ENCODE measurements around the gene EXOC3. TPM values are rescaled to one million over a fixed set of nuclear protein-coding genes. Genes with fewer than 3 reads are reported as not detected.

The EXOC3 gene
- total and polyA plus RNA-seq, 10 of the 15 experiments (the other 5 are each of a cell fraction or from before 2014, with no cell fraction given): 1.6 to 53.0 (median 27.9) TPM

DNA sequence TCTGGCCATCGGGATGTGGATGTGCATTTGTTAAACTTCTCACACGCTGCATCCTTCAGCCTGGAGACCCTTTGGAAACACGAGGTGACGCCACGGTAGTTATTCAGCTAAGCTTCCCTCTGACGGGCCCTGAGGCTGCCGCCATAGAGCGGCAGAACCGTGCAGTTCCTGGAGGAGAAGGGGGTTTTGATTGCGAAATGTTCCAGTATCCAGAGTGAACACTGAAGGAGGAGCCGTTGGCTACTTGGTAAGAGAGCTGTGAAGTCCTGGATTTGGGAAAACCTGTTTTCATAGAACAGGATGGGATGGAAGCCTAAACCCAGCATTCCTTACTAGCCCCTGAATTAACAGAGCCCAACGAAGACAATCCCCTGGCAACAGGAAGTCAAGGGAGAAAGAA lies 23.0 kb upstream of the EXOC3 start:
- H3K4me2 ChIP-seq (ENCODE audit: control insufficient read depth, insufficient read depth): no peak overlapping the region
- ChIA-PET CTCF (interaction anchor here (1.1 to 1.2 kb wide), 3 partner anchors 11 to 51 kb away, joined by 3 read pairs; no protein-coding TSS in a partner anchor), POLR2A (no interaction called here), RAD21 (ENCODE audit: unreplicated experiment) (no interaction called here), SMC1A (ENCODE audit: uncharacterized antibody, unreplicated experiment) (no interaction called here)
- H3K27ac ChIP-seq (ENCODE audit: control insufficient read depth, insufficient read depth): no peak overlapping the region
- H2AFZ ChIP-seq (ENCODE audit: control insufficient read depth, low read depth, low read length): no peak overlapping the region
- ATAC-seq (no peak), DNase-seq (ENCODE audit: low read depth, low spot score) (no peak), FAIRE-seq (no peak)
- peaks cover 0 to 24% of the 10 kb centered on the region in 2 experiments; a peak in 3 of 4 replicates for H3K36me3 ChIP-seq (ENCODE audit: control insufficient read depth in 2 of 2, insufficient read depth in 2 of 2, low read length in 1 of 2)
- no peaks in the 10 kb centered on the region; the same call in 2 of the 3 replicates for H3K9me3 ChIP-seq (replicated peaks; ENCODE audit: control insufficient read depth, insufficient read depth, low read length)
- H3K4me1 ChIP-seq (ENCODE audit: control insufficient read depth, insufficient read depth, low read length): peaks cover 14% of the 10 kb centered on the region
- TF ChIP-seq ETV6 (conservative IDR thresholded peaks at IDR 0.05 in 1 of 2, IDR thresholded peaks at IDR 0.05 in 1 of 2; ENCODE audit: borderline replicate concordance in 1 of 2, low read depth in 1 of 2) (no peak), POLR2A (IDR thresholded peaks at IDR 0.05; ENCODE audit: low read depth, low read length) (no peak), MTA2 (IDR thresholded peaks at IDR 0.05; ENCODE audit: low read depth) (no peak), HDGF (IDR thresholded peaks at IDR 0.05) (no peak), NBN (IDR thresholded peaks at IDR 0.05) (no peak), RAD21 (IDR thresholded peaks at IDR 0.05; ENCODE audit: insufficient read depth, low read depth, low read length) (no peak), NFYB (IDR thresholded peaks at IDR 0.05; ENCODE audit: insufficient read depth, low read depth, low read length) (no peak), TCF3 (IDR thresholded peaks at IDR 0.05; ENCODE audit: borderline replicate concordance, insufficient read depth, low read depth, low read length) (no peak), CBFB (IDR thresholded peaks at IDR 0.05; ENCODE audit: low read depth) (no peak), MEF2B (IDR thresholded peaks at IDR 0.05; ENCODE audit: partially characterized antibody, poor library complexity, severe bottlenecking) (no peak), WRNIP1 (IDR thresholded peaks at IDR 0.05; ENCODE audit: borderline replicate concordance, low read depth, low read length) (no peak), FOXM1 (IDR thresholded peaks at IDR 0.05; ENCODE audit: low read depth, low read length) (no peak), RELA (IDR thresholded peaks at IDR 0.05; ENCODE audit: borderline replicate concordance, partially characterized antibody) (no peak), SPI1 (IDR thresholded peaks at IDR 0.05; ENCODE audit: borderline replicate concordance, insufficient read depth, low read depth, low read length) (no peak), SMC3 (IDR thresholded peaks at IDR 0.05; ENCODE audit: borderline replicate concordance, low read length) (no peak), TAF1 (IDR thresholded peaks at IDR 0.05; ENCODE audit: borderline replicate concordance, low read depth, low read length) (no peak), ZBED1 (IDR thresholded peaks at IDR 0.05; ENCODE audit: borderline replicate concordance) (no peak)
- TF ChIP-seq, protein P1, sequence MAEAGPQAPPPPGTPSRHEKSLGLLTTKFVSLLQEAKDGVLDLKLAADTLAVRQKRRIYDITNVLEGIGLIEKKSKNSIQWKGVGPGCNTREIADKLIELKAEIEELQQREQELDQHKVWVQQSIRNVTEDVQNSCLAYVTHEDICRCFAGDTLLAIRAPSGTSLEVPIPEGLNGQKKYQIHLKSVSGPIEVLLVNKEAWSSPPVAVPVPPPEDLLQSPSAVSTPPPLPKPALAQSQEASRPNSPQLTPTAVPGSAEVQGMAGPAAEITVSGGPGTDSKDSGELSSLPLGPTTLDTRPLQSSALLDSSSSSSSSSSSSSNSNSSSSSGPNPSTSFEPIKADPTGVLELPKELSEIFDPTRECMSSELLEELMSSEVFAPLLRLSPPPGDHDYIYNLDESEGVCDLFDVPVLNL (IDR thresholded peaks at IDR 0.05; ENCODE audit: low read depth, low read length): no peak
- TF ChIP-seq, protein P2, sequence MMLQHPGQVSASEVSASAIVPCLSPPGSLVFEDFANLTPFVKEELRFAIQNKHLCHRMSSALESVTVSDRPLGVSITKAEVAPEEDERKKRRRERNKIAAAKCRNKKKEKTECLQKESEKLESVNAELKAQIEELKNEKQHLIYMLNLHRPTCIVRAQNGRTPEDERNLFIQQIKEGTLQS (IDR thresholded peaks at IDR 0.05; ENCODE audit: borderline replicate concordance, extremely low read depth, low read depth, low read length): no peak
- H4K20me1 ChIP-seq (ENCODE audit: control insufficient read depth, insufficient read depth): no peaks in the 10 kb centered on the region
- in situ Hi-C loops (cut with MboI): no loop called here
- intact Hi-C loops (cut with micrococcal nuclease; ENCODE audit: unreplicated experiment): no loop called here
- 97% methylated on average over 12 of the region's 12 CpGs for WGBS (ENCODE audit: insufficient coverage, insufficient replicate concordance, low lambda C conversion rate, missing lambda C conversion rate)
- no peak overlapping the region for H3K9ac ChIP-seq (ENCODE audit: control insufficient read depth, insufficient read depth, low read length)
- no peaks in the 10 kb centered on the region; the same call in 1 of the 2 replicates for H3K79me2 ChIP-seq (ENCODE audit: control insufficient read depth, insufficient read depth, low read length)
- no peak overlapping the region for H3K4me3 ChIP-seq
- no TSS peak for BruUV-seq (replicated peaks)
- H3K27me3 ChIP-seq (replicated peaks in 1 of 2; ENCODE audit: control insufficient read depth in 2 of 2, insufficient read depth in 2 of 2, low read length in 1 of 2): no peaks in the 10 kb centered on the region
